GM23248 (cell line): Measurements from ENCODE around the gene BRD4. TPM values are rescaled to one million over a fixed set of nuclear protein-coding genes. Genes with fewer than 3 reads are reported as not detected.

ENCODE experiments used
- DNase-seq: peaks from one replicate; pipeline ENCODE4 v3.0.0-alpha.2; 2015
- H2AFZ ChIP-seq: fragments of 200-600 bp; sonication (generic); 2 replicates; pipeline ENCODE4 v1.6.1; 2016; ENCODE audit warnings: antibody characterized with exemption
- H3F3A ChIP-seq: fragments of 200-600 bp; sonication (generic); 2 replicates; pipeline ENCODE4 v1.6.1; 2016; ENCODE audit warnings: mild to moderate bottlenecking, antibody characterized with exemption, mixed run types; ENCODE audit not compliant: insufficient read depth
- H3K27ac ChIP-seq: fragments of 200-600 bp; sonication (generic); 2 replicates; pipeline ENCODE4 v1.5.1; 2016; ENCODE audit warnings: mild to moderate bottlenecking
- H3K27me3 ChIP-seq: fragments of 200-600 bp; sonication (generic); replicated peaks from 2 replicates; pipeline ENCODE4 v1.6.1; 2016; ENCODE audit warnings: mild to moderate bottlenecking; ENCODE audit not compliant: insufficient read depth
- H3K36me3 ChIP-seq: fragments of 200-600 bp; sonication (generic); 2 replicates; pipeline ENCODE4 v1.6.1; 2016; ENCODE audit warnings: low read depth, mild to moderate bottlenecking
- H3K4me1 ChIP-seq: fragments of 200-600 bp; sonication (generic); 2 replicates; pipeline ENCODE4 v1.6.1; 2016; ENCODE audit warnings: mild to moderate bottlenecking; ENCODE audit not compliant: insufficient read depth
- H3K4me2 ChIP-seq: fragments of 200-600 bp; sonication (generic); one replicate; pipeline ENCODE4 v1.6.1; 2016; ENCODE audit warnings: mild to moderate bottlenecking; ENCODE audit not compliant: unreplicated experiment
- H3K4me3 ChIP-seq: fragments of 200-600 bp; sonication (generic); 2 replicates; pipeline ENCODE4 v1.5.1; 2016; ENCODE audit warnings: mild to moderate bottlenecking
- H3K79me2 ChIP-seq: fragments of 200-600 bp; sonication (generic); 2 replicates; pipeline ENCODE4 v1.6.1; 2016; ENCODE audit warnings: mild to moderate bottlenecking; ENCODE audit not compliant: insufficient read depth
- H3K9ac ChIP-seq: fragments of 200-600 bp; sonication (generic); 2 replicates; pipeline ENCODE4 v1.6.1; 2016; ENCODE audit warnings: mild to moderate bottlenecking
- H3K9me2 ChIP-seq: fragments of 200-600 bp; sonication (generic); 2 replicates; pipeline ENCODE4 v1.6.1; 2016; ENCODE audit warnings: mixed run types, mild to moderate bottlenecking, moderate library complexity; ENCODE audit not compliant: insufficient read depth
- H3K9me3 ChIP-seq: fragments of 200-600 bp; sonication (generic); one replicate; pipeline ENCODE4 v1.6.1; 2017; ENCODE audit warnings: low read depth
- H4K20me1 ChIP-seq: fragments of 200-600 bp; sonication (generic); 2 replicates; pipeline ENCODE4 v1.6.0; 2016; ENCODE audit not compliant: insufficient read depth
- EZH2 ChIP-seq: fragments of 200-600 bp; sonication (generic); IDR thresholded peaks from 2 replicates; pipeline ENCODE4 v1.6.1; 2018; ENCODE audit warnings: antibody characterized with exemption, mild to moderate bottlenecking; ENCODE audit not compliant: insufficient read depth, poor library complexity, severe bottlenecking
- EZH2phosphoT487 ChIP-seq: fragments of 200-600 bp; sonication (generic); IDR thresholded peaks from 2 replicates; pipeline ENCODE4 v1.6.1; 2018; ENCODE audit warnings: antibody characterized with exemption, moderate library complexity, mild to moderate bottlenecking, low read depth; ENCODE audit not compliant: insufficient read depth
- WGBS, 2 experiments: methylation state at CpG; one replicate each; pipeline ENCODE4 v1.1.6; 2015 to 2017; ENCODE audit warnings: low lambda C conversion rate in 2 of 2, low coverage in 1 of 2; ENCODE audit errors: missing lambda C conversion rate in 2 of 2; 5-methylcytosine and 5-hydroxymethylcytosine counted together
- in situ Hi-C: fragments of 300-500 bp; cut with MboI; formaldehyde crosslinking; loops from 2 replicates; pipeline ENCODE4 v1.15.0; 2020
- polyA plus RNA-seq: library from polyadenylated mRNA; unstranded; fragments of >200 nt; fragmentation: Nextera tagmentation; extraction: Ambion mirVana; gene quantifications from 2 replicates; pipeline ENCODE4 v1.2.1, GENCODE V29; 2016
- total RNA-seq: library from RNA; depleted of rRNA; stranded (reverse); fragments of >200 nt; shearing (Covaris generic); gene quantifications from 2 replicates; pipeline ENCODE4 v1.2.3, GENCODE V29; 2014; rRNA removed

Gene BRD4
- total RNA-seq (9.0 and 20.2 TPM in 2 replicates), polyA plus RNA-seq (17.5 and 18.6 TPM in 2 replicates)

DNA sequence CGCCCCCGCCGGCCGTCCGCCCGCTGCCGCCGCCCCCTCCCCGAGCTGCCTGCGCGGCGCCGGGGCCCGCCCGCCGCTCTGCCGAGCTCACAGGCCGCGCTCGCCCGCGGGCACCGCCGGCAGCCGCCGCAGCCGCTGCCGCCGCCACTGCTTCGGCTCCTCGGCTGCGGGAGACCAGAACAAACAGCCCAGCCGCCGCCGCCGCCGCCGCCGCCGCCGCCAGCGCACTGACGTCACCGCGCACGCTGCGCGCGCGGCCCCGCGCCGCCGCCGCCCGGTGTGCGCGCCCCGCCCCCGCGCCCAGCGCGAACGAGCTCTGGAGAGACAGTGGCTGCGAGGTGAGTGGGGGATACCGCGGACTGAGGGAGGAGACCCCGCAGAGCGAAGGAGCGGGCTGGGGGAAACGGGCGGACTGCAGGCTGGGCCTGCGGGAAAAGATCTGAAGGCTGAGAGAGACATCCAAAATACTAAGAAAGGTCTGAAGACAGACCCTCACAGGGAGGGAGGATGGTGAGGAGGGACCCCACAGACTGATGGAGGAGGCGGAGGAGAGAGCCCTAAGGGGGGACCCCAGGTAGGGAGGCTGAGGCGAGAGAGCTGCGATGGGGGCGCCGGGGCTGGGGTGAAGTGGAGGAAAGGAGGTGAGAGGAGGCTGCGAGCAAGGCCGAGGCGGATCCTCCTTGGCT is at the start of gene BRD4:
Gene BRD4, minus strand, starts transcription at position 229 of the 686 bp plus-strand sequence. CDS start 59,440 bp downstream, outside the sequence.
- no peak for TF ChIP-seq EZH2
- no peak for TF ChIP-seq EZH2phosphoT487
- Histone ChIP-seq H3K4me3 (peak within 1 kb of the TSS; percentile 100), H3F3A (peaks cover 32% of the 10 kb centered on the region), H2AFZ (peak within 1 kb of the TSS; percentile 92), H3K4me1 (peaks cover 28% of the 10 kb centered on the region), H4K20me1 (peaks cover 26% of the 10 kb centered on the region), H3K27me3 (no peaks in the 10 kb centered on the region), H3K36me3 (no peaks in the 10 kb centered on the region), H3K4me2 (peak within 1 kb of the TSS; percentile 99), H3K9me2 (no peaks in the 10 kb centered on the region), H3K27ac (peak within 1 kb of the TSS; percentile 88), H3K9me3 (no peaks in the 10 kb centered on the region), H3K9ac (peak within 1 kb of the TSS; percentile 97), H3K79me2 (peaks cover 87% of the 10 kb centered on the region)
- WGBS, 2 experiments = 0 to 1% methylated on average over 49 to 78 of the region's 81 CpGs
- DNase-seq = peak; percentile 84
- in situ Hi-C loops = no loop called here

DNA sequence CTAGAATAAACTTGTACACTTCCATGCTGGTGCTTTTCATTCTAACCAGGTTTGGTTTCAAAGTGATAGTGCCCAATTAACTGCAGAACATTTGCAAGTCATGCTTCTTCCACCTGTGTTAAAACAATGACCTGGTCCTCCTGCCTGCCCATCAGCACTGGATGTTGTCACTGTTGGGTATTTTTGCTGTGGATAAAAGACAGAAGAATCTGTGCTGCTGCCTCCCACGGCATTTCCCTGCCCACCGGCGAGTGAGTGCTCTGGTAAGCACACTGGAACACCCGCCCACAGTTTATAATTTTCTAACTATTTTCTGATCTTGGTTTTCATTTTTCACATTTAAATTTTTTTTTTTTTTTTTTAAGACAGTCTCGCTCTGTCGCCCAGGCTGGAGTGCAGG is 49.5 kb upstream of the BRD4 start:
- Histone ChIP-seq H3K27ac (no peak overlapping the region), H3K4me1 (peaks cover 10% of the 10 kb centered on the region), H3F3A (peaks cover 47% of the 10 kb centered on the region), H3K9ac (no peak overlapping the region), H3K9me2 (no peaks in the 10 kb centered on the region), H2AFZ (no peak overlapping the region), H3K4me3 (no peak overlapping the region), H3K79me2 (peaks cover 61% of the 10 kb centered on the region), H3K9me3 (no peaks in the 10 kb centered on the region), H3K4me2 (no peak overlapping the region), H3K27me3 (no peaks in the 10 kb centered on the region), H3K36me3 (no peaks in the 10 kb centered on the region; the same call in 1 of the 2 replicates), H4K20me1 (no peaks in the 10 kb centered on the region)
- no peak for DNase-seq
- WGBS, 2 experiments = 79% methylated on average over 6 of the region's 6 CpGs
- TF ChIP-seq EZH2 (no peak), EZH2phosphoT487 (no peak)
- in situ Hi-C loops = no loop called here

DNA sequence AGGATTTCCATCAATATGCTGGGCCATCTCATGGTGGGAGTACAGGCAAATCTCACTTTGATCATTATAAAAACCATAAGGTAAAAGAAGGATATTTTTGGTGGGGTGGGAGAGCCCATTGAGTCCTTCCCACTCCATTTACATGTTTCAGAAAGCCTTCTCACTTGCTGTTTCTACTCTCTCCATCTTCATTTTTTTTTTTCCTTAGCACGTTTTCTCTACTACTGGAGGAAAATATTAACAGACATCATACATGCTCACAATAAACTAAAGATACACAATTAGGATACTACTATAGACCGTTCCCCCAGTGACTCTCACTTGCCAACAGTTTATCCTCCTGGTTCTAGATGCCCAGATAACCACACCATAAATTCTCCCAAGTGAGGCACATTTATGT is 49.1 kb upstream of the BRD4 start:
- DNase-seq = no peak
- Histone ChIP-seq H3K9me2 (no peaks in the 10 kb centered on the region), H3K4me3 (no peak overlapping the region), H2AFZ (no peak overlapping the region), H3K27ac (no peak overlapping the region), H3K27me3 (no peaks in the 10 kb centered on the region), H3K9me3 (no peaks in the 10 kb centered on the region), H3K36me3 (no peaks in the 10 kb centered on the region; the same call in 1 of the 2 replicates), H3F3A (peaks cover 47% of the 10 kb centered on the region), H3K79me2 (peaks cover 61% of the 10 kb centered on the region), H3K9ac (peak overlapping the region; percentile 87; the same call in 1 of the 2 replicates), H3K4me1 (peaks cover 14% of the 10 kb centered on the region), H4K20me1 (no peaks in the 10 kb centered on the region), H3K4me2 (no peak overlapping the region)
- 74 to 81% methylated on average over 2 of the region's 2 CpGs for WGBS, 2 experiments
- TF ChIP-seq EZH2 (no peak), EZH2phosphoT487 (no peak)
- in situ Hi-C loops = no loop called here

DNA sequence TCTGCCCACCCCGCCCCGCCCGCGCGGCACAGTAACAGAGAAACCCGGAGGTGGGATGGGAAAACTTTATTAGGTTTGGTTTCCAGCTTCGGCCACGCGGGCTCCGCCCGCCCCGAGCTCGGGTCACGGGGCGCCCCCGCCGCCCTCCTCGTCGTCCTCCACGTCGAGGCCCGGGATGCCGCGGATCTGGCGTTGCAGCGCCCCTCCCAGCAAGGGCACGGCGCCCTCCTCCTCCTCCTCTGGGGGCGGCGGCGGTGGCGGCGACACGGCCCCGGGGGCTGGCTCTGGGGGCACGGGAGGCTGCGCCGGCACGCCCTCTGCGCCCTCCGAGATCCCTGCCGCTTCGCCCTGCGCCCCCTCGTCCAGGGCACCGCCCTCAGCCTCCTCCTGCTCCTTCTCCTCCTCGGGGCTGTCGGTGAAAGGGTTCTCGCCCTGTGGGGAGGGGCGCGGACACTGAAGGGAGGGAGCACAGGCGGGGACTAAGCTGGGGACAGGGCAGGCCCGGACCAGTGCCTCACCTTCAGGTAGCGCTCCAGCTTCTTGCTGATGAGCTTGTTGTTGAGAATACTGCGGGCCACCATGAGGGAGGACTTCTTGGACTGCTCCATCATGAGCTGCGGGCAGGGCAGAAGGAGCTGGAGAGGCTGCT is 47.8 kb upstream of the BRD4 start:
- Histone ChIP-seq H3K27ac (peak overlapping the region; percentile 84), H4K20me1 (no peaks in the 10 kb centered on the region), H3K4me2 (peak overlapping the region; percentile 65), H3K4me3 (peak overlapping the region; percentile 79), H2AFZ (peak overlapping the region; percentile 63), H3K4me1 (peaks cover 14% of the 10 kb centered on the region), H3K9me2 (no peaks in the 10 kb centered on the region), H3K9me3 (no peaks in the 10 kb centered on the region), H3F3A (peaks cover 47% of the 10 kb centered on the region), H3K27me3 (no peaks in the 10 kb centered on the region), H3K36me3 (no peaks in the 10 kb centered on the region; the same call in 1 of the 2 replicates), H3K9ac (peak overlapping the region; percentile 87), H3K79me2 (peaks cover 61% of the 10 kb centered on the region)
- DNase-seq = peak; percentile 63
- in situ Hi-C loops = no loop called here
- no peak for TF ChIP-seq EZH2
- TF ChIP-seq EZH2phosphoT487 = no peak
- 1 to 3% methylated on average over 37 to 44 of the region's 56 CpGs for WGBS, 2 experiments
